ENCODE measurements around the gene HIP1.
"Not testable (repeated sequence)": the region's sequence is repeated elsewhere in the genome, so short reads cannot be mapped to it uniquely, and the experiment has no call there.

The HIP1 gene

GRCh38 chr7:75639071-75639885, 99.5 kb downstream of the HIP1 start:
- DNase-seq, result no peak

DNA sequence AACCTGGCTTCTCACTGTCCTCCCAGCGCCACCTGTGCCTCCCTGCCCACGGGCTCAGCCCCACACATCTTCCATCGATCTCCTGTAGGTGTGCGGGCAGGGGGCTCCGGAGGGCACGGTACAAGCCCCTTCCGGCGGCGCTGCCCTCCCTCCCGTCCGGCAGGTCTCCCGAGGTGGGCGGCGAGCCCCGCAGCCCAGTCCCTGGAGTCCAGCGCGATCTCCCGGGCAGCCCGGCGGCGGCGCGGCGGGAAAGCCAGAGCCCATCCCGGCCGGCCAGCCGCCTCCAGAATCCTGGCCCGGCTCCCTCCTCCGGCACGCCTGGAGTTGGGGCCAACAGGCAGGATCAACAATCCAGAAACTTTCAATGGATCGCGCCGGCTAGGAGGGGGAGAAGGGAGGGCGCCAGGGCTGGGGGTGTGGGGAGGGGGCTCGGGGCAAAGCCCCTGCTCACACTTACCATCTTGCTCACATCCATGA, 100.1 kb downstream of the HIP1 start:
- no peak for DNase-seq

- no peak for DNase-seq
These were observed 100.7 kb downstream of the HIP1 start for GRCh38 chr7:75637854-75638593.

- no peak for DNase-seq
These were observed 103.7 kb downstream of the HIP1 start for GRCh38 chr7:75635036-75635435.

GRCh38 chr7:75632587-75632986, 106.2 kb downstream of the HIP1 start:
- not testable (repeated sequence) for DNase-seq

- no peak for DNase-seq
These were observed 107.0 kb downstream of the HIP1 start for GRCh38 chr7:75631711-75632110.

GRCh38 chr7:75630549-75630948, 108.2 kb downstream of the HIP1 start:
- no peak for DNase-seq

- no peak for DNase-seq
These were observed 109.7 kb downstream of the HIP1 start for GRCh38 chr7:75629044-75629443.

GRCh38 chr7:75628055-75628454, 110.7 kb downstream of the HIP1 start:
- DNase-seq, result no peak

DNA sequence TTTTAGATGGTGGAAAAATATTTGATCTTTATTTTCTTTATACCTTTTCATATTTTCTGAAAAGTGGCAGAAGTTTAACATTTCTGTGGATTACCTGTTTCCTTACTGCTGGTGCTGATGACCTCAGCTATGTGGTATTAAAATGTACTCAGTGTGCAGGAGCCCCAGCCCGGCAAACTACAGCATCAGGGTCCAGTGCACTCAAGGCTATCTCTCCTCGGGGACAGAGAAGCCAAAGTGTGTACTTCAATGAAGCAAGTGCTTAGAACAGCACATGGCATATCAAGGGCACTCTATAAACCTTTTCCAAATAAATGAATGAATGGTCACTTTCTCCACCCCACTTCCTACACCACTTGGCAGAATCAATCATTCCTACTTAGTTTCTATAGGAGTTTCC, 111.8 kb downstream of the HIP1 start:
- no peak for DNase-seq

DNA sequence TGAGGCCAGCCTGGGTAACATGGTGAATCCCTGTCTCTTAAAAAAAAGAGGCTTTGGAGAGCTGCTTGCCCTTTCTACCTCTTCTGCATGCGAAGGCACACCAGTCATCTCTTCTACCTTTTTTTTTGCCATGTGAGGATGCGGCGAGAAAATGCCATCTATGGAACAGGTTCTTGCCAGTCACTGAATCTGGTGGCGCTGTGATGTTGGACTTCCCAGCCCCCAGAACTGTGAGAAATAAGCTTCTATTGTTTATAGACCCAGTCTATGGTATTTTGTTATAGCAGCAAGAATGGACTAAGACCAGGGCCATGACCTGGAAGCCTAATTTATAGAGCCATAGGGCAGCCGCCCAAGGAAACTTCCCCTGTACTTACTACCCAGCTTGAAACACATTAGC, 112.9 kb downstream of the HIP1 start:
- no peak for DNase-seq

DNA sequence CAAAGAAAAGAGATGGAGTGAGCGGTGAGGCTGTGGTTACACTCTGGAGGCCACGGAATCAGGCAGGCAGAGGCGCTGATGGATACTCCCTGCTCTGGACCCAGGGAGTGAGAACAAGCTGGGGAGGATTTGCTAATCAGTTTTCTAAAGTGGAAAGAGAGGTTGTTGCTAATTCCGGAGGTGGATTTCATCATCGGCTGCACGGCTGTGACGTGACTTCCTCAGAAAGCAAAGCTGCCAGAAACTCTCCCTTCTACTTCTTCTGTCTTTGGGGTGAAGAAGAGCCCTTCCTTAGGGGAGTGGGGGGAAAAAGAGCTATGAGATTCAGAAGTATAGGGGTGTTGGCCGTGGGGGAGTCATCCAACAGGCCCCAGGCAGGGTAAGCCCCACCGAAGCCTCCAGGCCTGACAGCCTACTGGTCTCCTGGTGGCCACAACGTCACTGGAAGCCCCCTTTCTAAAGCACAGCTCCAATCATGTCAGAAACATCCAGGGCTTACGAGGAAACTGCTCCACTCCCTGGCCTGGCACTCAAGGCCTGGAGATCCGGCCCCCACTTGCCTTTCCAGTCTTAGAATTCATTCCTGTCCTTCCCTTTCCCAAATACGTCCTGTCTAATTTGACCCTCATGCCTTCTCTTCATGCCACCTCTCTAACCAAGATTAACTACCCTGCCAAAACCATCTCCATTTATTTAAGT, 114.5 kb downstream of the HIP1 start:
- no peak for DNase-seq

- no peak for DNase-seq
These were observed 115.2 kb downstream of the HIP1 start for GRCh38 chr7:75623390-75624133.

DNA sequence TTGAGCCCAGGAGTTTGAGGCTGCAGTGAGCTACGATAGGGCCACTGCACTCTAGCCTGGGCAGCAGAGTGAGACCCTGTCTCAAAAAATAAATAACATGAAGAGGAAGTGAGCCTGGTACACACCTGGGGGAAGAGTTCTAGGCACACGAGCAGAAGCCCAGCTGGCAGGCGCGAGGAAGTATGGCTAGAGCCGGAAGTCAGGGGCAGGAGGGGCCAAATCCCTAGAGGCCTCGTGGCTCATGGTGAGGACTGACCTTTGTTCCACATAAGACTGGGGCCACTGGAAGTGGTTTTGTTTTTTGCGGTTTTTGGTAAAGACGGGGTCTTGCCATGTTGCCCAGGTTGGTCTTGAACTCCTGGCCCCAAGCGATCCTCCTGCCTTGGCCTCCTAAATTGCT, 117.6 kb downstream of the HIP1 start:
- DNase-seq, result no peak

GRCh38 chr7:75619636-75620035, 119.1 kb downstream of the HIP1 start:
- DNase-seq, result no peak

GRCh38 chr7:75617634-75618234, 121.0 kb downstream of the HIP1 start:
- DNase-seq, result no peak

GRCh38 chr7:75616421-75617167, 122.1 kb downstream of the HIP1 start:
- DNase-seq, result no peak

- DNase-seq, result no peak
These were observed 124.3 kb downstream of the HIP1 start for GRCh38 chr7:75614401-75614800.

- no peak for DNase-seq
These were observed 125.4 kb downstream of the HIP1 start for GRCh38 chr7:75613351-75613750.

GRCh38 chr7:75611557-75612178, 127.1 kb downstream of the HIP1 start:
- no peak for DNase-seq

DNA sequence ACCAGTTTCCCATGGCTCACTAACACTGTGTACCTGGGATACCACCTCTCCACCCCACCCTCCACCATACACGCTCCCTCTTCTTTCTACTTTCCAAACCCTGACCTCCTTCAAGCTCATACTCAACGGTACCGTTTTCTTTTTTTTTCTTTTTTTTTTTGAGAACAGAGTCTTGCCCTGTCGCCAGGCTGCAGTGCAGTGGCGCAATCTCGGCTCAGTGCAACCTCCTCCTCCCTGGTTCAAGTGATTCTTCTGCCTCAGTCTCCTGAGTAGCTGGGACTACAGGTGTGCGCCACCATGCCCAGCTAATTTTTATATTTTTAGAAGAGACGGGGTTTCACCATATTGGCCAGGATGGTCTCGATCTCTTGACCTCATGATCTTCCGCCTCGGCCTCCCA, 129.3 kb downstream of the HIP1 start:
- DNase-seq, result not testable (repeated sequence)

All from T1000 (cell line).